Thyroid gland (tissue), 4 donors: ENCODE data around the gene PRDX3.

ENCODE experiments used
- CTCF ChIP-seq, 6 experiments: fragments of 200-600 bp in 3 of 6; fragments of 450-650 bp in 3 of 6; sonication (generic) in 3 of 6; IDR thresholded peaks; one replicate each; pipeline ENCODE4 v1.5.1; 2016 to 2019; ENCODE audit warnings: antibody characterized with exemption in 6 of 6, mild to moderate bottlenecking in 2 of 6, inconsistent platforms in 1 of 6, moderate library complexity in 1 of 6
- POLR2A ChIP-seq, 2 donors: fragments of 450-650 bp; IDR thresholded peaks; one replicate each; pipeline ENCODE4 v1.6.1; 2017; ENCODE audit warnings: antibody characterized with exemption in 2 of 2, mild to moderate bottlenecking in 2 of 2, moderate library complexity in 1 of 2

GRCh38 chr10:119136084-119136483 lies 42.5 kb downstream of the PRDX3 start:
- no peak for TF ChIP-seq POLR2A (IDR thresholded peaks at IDR 0.05)
- TF ChIP-seq CTCF (IDR thresholded peaks at IDR 0.05) = no peak
